Progenitor cell of endocrine pancreas (in vitro differentiated cells): ENCODE measurements around the gene ARHGEF10L. TPM values are rescaled to one million over a fixed set of nuclear protein-coding genes. Genes with fewer than 3 reads are reported as not detected.

Experiments
- DNase-seq: peaks from one replicate; pipeline ENCODE4 v3.0.0; 2021; ENCODE audit warnings: low spot score; ENCODE audit not compliant: unreplicated experiment
- H3K27ac Mint-ChIP-seq: 2 replicates; pipeline ENCODE4 v1.8.0; 2021; ENCODE audit warnings: mild to moderate bottlenecking, moderate library complexity, mixed read lengths
- H3K27me3 Mint-ChIP-seq: 2 replicates; pipeline ENCODE4 v1.8.0; 2021; ENCODE audit warnings: mixed read lengths
- H3K36me3 Mint-ChIP-seq: 2 replicates; pipeline ENCODE4 v1.8.0; 2022; ENCODE audit warnings: mixed read lengths; ENCODE audit not compliant: insufficient read depth
- H3K4me1 Mint-ChIP-seq: 2 replicates; pipeline ENCODE4 v1.8.0; 2021; ENCODE audit warnings: low read depth, mixed read lengths
- H3K4me3 Mint-ChIP-seq: 2 replicates; pipeline ENCODE4 v1.8.0; 2021; ENCODE audit warnings: low read depth, mild to moderate bottlenecking, moderate library complexity, mixed read lengths
- H3K9me3 Mint-ChIP-seq: 2 replicates; pipeline ENCODE4 v1.8.0; 2021; ENCODE audit warnings: low read depth, mixed read lengths
- CTCF ChIP-seq: fragments of 200-600 bp; sonication (generic); IDR thresholded peaks from one replicate; pipeline ENCODE4 v1.5.0; 2021; ENCODE audit warnings: antibody characterized with exemption, mild to moderate bottlenecking; ENCODE audit not compliant: unreplicated experiment
- total RNA-seq: library from RNA; stranded (reverse); gene quantifications from 2 replicates; pipeline ENCODE4 v1.2.1, GENCODE V29; 2021

ARHGEF10L gene
- total RNA-seq, 1 donor from 2014 or later, result 31.3 TPM

GRCh38 chr1:17697458-17697857, 158.0 kb downstream of the ARHGEF10L start:
- Mint-ChIP-seq H3K4me3 (no peak overlapping the region), H3K27me3 (peaks cover 9% of the 10 kb centered on the region), H3K4me1 (peaks cover 2% of the 10 kb centered on the region), H3K36me3 (peaks cover 2% of the 10 kb centered on the region), H3K27ac (no peak overlapping the region), H3K9me3 (no peaks in the 10 kb centered on the region)
- TF ChIP-seq CTCF, result no peak
- DNase-seq, result no peak

GRCh38 chr1:17699581-17699980, 160.1 kb downstream of the ARHGEF10L start:
- H3K27me3 Mint-ChIP-seq, result peaks cover 22% of the 10 kb centered on the region
- no peaks in the 10 kb centered on the region for H3K9me3 Mint-ChIP-seq
- H3K4me1 Mint-ChIP-seq, result peaks cover 2% of the 10 kb centered on the region
- no peak for TF ChIP-seq CTCF
- no peak for DNase-seq
- H3K27ac Mint-ChIP-seq, result no peak overlapping the region
- no peak overlapping the region for H3K4me3 Mint-ChIP-seq
- H3K36me3 Mint-ChIP-seq, result peaks cover 2% of the 10 kb centered on the region

DNA sequence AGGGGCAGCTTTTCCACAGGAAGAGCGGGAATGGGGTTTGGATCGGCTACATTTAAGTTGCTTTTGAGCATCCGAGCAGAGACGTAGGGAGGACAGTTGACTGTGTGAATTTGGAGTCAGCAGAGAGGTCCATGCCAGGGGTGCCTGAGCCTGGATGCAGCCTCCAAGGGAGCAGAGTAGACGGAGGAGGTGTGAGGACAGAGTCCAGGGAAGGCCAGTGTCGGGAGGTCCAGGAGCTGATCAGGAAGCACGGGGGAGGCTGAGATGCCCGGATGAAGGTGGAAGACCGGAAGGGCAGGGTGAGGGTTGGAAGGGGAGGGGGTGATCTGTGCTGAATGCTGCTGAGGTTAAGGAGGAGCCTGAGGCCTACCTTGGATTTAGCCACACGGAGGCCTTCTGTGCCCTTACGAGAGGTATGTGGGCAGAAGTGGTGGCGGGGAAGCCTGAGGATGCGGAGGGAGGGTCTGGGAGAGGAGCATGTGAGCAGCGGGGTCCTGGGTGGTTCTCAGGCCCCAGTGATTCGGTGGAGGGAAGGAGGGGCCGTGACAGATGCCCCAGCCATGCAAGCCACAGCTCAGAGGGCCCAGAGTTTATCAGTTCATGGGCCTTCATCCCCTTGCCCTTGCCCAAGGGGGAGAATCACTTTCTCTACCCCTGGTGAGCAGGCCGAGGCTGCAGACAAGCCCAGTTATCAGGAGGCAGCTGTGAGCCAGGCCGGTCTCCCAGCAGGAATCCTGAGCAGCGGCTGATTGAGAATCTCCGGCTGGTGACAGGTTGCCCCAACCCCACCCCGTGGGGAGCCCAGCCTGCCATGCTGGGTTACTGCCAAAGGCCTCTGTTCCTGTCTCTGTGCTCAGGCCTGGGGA, 161.7 kb downstream of the ARHGEF10L start:
- Mint-ChIP-seq H3K27me3 (peaks cover 29% of the 10 kb centered on the region), H3K27ac (no peak overlapping the region), H3K4me1 (peaks cover 2% of the 10 kb centered on the region), H3K4me3 (no peak overlapping the region), H3K9me3 (no peaks in the 10 kb centered on the region), H3K36me3 (peaks cover 2% of the 10 kb centered on the region)
- TF ChIP-seq CTCF, result no peak
- DNase-seq, result no peak

GRCh38 chr1:17704176-17704575, 164.7 kb downstream of the ARHGEF10L start:
- Mint-ChIP-seq H3K36me3 (no peaks in the 10 kb centered on the region), H3K9me3 (no peaks in the 10 kb centered on the region), H3K27me3 (peaks cover 35% of the 10 kb centered on the region), H3K4me3 (no peak overlapping the region), H3K27ac (no peak overlapping the region), H3K4me1 (peaks cover 2% of the 10 kb centered on the region)
- TF ChIP-seq CTCF, result no peak
- DNase-seq, result no peak

GRCh38 chr1:17706445-17706844, 166.9 kb downstream of the ARHGEF10L start:
- Mint-ChIP-seq H3K36me3 (no peaks in the 10 kb centered on the region), H3K4me3 (no peak overlapping the region), H3K27me3 (peaks cover 32% of the 10 kb centered on the region), H3K9me3 (peaks cover 9% of the 10 kb centered on the region), H3K4me1 (no peaks in the 10 kb centered on the region), H3K27ac (no peak overlapping the region)
- DNase-seq, result no peak
- no peak for TF ChIP-seq CTCF
